SW480 (cell line): Measurements from ENCODE around the gene PSME3IP1.
A peak's percentile ranks its signal among the peaks of the same experiment; 100 is the strongest.
"Not testable (repeated sequence)": the region's sequence is repeated elsewhere in the genome, so short reads cannot be mapped to it uniquely, and the experiment has no call there.

Experiments used
- DNase-seq: peaks from one replicate; pipeline ENCODE4 v3.0.0-alpha.2; 2016; ENCODE audit warnings: low spot score

PSME3IP1 gene, protein sequence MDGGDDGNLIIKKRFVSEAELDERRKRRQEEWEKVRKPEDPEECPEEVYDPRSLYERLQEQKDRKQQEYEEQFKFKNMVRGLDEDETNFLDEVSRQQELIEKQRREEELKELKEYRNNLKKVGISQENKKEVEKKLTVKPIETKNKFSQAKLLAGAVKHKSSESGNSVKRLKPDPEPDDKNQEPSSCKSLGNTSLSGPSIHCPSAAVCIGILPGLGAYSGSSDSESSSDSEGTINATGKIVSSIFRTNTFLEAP

DNA sequence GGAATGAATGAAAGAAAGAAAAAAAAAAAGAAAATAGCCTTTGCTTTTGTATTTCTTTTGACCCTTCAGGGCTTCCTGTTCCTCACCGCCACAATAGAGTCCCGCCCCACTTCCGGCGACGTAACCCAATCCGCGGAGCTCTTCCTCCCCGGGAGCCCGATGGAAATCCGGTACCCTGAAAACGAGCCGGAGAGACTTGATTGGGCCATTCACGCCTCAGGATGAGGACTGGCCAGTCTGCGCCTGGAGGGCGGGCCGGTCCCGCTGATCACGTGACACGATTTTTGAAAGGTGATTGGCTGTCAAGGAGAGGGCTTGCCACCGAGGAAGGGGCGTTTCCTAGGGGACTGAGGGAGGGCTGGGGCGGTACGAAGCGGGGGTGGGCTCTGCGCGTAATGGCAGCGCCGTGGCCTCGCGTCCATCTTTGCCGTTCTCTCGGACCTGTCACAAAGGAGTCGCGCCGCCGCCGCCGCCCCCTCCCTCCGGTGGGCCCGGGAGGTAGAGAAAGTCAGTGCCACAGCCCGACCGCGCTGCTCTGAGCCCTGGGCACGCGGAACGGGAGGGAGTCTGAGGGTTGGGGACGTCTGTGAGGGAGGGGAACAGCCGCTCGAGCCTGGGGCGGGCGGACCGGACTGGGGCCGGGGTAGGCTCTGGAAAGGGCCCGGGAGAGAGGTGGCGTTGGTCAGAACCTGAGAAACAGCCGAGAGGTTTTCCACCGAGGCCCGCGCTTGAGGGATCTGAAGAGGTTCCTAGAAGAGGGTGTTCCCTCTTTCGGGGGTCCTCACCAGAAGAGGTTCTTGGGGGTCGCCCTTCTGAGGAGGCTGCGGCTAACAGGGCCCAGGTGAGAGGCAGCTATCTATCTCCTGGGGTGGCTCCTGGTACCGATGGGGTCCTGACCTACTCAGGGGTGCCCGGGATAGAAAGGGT is at the start of gene PSME3IP1, which contains the start of gene RSPRY1:
PSME3IP1 (minus strand) TSS at position 95 of the 927 bp plus-strand sequence. CDS start 12,185 bp downstream, outside the sequence.
RSPRY1 (plus strand) TSS at position 385 of the 927 bp plus-strand sequence. CDS start 18,330 bp downstream, outside the sequence.
- peak; percentile 98 for DNase-seq

DNA sequence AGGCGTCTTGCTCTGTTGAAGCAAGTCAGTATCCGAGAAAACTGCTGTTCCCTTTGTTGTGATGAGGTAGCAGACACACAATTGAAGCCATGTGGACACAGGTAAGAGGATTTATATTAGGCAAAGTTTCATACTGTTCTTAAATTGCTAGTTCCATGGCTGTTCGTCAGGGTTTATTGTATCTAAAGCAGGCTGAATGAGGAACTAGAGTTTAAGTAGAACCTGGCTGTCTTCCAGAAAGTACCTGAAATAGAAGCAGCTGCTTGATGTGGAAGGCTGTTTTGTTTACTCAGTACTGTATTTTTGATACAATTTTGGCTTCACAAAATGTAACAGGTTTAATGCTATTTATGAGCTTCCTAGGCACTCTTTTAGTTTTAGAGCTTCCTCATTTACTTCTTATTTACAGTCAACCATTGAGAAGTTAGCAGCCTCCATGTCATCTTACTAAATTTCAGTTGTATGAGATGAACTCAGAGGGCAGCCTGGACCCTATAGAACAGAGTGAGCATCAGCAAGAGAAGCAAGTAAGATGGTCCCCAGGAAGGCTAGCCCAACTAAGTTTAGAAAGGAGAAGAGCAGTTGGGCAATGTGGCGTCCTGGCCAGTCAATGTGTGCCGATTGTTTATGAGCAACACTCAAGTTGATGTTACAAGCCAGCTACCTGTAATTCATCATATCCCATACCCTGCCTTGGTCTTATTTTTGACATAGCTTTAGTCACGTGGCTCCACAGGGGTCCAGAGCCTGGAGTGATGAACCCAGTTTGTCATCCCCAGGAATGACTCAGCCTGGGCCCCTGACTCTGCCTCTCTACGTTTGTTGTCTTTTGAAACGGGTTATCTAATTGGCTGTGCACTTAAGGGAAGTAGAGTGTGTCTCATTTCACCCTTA is 49.5 kb upstream of the PSME3IP1 start:
- no peak for DNase-seq

DNA sequence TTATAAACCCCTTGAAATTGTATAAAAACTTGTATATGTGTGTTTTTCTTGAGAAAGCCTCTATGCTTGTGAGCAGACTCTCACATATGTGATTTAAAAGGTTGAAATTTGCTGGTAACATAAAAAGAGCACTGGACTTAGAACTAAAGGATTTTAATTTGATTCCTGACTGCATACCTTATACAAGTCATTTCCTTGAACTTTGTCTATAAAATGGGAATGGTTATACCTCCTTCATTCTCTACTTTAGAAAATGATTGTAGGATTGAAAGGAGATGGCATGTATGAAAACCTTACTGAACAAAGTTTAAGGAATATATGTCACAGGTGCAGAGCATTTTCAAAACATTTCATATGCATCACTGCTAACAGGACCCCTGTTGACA is 48.9 kb upstream of the PSME3IP1 start:
- no peak for DNase-seq

DNA sequence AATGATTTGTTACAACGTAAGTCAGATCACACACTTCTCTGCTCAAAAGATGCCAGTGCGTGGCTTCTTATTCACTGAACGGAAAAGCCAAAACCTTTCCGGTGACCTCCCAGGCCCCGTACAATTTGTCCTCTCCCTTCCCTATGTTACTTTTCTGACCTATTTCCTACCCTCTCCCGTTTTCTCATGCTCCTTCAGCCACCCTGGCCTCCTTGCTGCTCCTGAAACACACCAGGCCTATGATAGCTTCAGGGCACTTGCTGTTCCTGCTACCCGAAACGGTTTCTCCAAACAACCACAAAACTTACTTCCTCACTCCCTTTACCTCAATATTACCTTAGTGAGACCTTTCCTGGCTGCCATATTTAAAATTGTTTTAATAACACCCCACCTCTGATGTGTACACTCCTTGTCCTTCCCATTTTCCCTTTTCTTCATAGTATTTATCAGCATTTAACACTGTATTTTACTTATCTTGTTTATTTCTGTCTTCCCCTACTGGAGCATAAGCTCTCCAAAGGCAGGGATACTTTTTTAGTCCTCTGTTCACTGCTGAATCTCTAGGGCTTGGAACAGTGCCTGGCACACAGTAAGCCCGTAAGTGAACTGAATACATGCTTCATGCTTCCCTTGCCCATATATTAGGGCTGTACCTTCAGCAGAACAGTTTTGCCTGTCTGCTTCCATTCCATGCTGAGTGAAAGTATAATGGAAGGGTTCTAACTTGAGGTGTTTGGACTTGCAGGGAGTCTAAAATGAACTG is 48.3 kb upstream of the PSME3IP1 start:
- DNase-seq = no peak

DNA sequence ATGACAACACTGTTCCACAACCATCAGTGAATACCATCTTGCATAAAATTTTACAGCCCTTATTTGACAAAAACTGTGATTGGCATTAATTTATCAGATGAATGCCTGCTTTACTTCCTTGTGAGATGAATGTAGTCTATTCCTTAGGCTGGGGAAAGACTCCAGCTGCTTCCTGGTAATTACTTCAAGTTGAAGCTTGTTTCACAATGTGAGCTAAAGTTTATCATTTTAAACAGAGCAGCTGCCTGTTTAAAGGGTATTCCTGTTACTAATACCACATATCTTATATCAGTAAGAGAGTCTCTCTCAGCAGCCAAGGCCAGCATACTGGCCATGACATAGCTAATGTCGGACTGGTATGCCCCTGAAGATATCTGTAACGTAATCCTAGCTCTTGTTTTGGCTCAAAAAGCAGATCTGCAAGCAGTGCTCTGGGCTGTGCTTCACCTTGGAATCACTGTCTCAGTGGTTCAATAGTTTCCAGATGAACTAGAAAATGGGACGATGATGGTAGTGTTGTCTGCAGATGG is 46.0 kb upstream of the PSME3IP1 start:
- DNase-seq = no peak

DNA sequence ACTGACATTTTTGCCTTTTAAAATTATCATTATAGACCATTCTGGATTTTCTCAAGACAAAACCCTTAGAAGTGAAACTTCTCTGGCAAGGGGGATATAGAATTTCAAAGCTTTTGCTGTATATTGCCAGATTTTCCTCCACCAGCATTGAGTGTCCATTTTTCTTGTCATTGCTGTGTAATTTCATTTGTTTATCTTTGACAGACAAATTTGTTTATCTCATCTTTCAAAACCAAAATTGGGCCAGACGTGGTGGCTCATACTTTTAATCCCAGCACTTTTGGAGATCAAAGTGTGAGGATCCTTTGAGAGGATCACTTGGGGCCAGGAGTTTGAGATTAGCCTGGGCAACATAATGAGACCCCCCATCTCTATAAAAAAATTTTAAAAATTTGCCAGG is 43.2 kb upstream of the PSME3IP1 start:
- no peak for DNase-seq

DNA sequence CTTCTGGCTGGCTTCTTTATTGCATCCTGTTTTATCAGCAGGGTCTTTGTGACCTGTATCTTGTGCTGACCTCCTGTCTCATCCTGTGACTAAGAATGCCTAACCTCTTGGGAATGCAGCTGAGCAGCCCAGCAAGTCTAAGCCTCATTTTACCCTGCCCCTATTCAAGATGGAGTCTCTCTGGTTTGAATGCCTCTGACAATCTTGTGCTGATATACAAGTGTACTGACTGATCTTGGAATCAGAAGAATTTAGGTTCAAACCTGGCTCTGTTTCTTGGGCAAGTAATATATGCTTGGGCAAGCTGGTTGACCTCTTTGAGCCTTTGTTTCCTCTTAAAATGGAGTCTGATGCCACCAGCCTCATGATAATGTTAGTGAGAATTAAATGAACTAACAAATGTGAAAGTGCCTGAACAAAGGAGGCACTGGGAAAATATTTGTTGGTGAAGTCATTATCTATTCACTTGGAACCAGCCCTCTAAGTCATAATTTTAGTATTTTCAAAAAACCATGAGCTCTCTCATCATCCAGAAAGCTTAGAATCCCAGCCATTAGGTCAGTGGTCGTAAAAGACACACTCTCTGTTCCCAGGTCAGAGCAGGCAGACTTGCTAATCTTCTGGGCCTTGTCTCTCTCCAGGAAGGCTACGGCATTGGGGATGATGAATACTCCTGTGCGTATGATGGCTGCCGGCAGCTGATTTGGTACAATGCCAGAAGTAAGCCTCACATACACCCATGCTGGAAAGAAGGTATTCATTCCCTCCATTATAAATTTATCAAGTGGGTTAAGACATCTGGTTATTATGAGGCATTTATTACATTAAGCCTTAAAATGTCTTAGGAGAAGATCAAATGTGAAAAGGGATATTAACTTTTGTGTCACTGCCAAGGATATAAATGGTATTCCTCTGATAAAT is 41.1 kb upstream of the PSME3IP1 start:
- no peak for DNase-seq

DNA sequence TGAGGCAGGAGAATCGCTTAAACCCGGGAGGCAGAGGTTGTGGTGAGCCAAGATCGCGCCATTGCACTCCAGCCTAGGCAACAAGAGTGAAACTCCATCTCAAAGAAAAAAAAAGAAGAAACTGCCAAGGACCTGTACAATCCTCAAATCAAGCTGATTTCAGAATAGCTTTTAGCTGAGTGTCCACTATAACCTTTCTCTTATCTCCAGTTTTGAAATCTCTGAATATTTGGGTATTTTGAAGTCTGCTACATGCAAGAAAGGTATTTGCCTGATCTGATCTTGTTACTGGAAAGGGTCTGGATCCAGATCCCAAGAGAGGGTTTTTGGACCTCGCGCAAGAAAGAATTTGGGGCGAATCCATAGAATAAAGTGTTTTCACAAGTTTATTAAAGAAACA is 40.1 kb upstream of the PSME3IP1 start:
- DNase-seq = no peak

DNA sequence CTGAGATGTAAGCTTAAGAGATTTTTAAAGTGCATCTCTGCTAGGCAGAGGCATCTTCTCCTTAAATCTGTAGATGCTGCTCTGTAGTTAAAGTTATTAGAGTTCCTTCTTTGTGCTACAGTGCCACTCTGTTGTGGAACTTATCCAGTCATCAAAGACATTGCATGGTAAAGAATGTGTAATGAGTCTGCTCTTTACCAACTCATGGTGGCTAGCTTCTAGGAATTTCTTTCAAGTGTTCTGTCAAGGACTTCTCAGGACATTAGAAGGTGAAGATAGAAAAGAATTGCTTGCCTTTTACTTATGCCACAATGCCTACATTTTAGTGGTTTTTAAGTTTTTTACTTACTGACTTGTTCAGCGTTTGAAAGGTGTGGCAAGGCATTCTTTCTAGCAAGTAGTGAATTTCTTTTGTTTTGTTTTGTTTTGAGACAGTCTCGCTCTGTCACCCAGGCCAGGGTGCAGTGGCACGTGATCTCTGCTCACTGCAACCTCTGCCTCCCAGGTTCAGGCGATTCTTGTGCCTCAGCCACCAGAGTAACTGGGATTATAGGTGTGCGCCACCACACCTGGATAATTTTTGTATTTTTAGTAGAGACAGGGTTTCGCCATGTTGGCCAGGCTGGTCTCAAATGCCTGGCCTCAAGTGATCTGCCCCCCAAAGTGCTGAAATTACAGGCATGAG is 39.0 kb upstream of the PSME3IP1 start:
- DNase-seq = no peak

DNA sequence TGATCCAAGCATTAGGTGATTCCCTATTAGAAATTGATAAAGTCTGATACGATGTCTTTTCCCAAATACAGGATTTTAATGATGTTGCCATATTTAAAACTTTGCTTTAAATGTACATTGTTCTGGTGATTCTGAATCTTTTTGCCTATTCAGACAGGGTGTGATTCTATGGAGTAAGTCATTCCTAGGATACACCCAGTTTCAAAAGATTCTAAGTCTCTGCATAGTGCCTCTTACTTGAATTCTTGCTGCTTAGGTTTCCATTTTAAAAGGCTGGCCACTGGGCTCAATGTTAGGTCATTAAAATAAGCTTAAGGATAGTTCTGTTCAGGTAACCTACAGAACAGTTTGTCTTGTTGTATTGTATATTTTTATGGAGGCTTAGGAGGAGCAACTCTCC is 37.2 kb upstream of the PSME3IP1 start:
- DNase-seq = no peak

DNA sequence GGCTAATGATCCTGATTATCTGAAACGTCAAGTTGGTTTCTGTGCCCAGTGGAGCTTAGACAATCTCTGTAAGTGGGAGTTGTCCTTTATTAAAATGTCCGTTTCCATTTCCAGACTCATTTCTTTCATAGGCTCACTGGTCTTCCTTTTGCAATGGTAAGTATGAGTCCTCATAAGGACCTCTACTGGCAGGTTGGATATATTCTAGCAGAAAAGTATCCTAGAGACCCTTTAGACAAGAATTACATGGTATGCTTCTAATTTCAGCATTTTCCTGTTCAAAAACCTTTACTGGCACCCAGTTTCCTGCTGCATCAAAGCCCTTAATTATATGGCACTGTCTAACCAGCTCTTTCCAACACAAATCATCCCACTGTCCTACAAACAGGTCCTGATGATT is 31.1 kb upstream of the PSME3IP1 start:
- DNase-seq = no peak

DNA sequence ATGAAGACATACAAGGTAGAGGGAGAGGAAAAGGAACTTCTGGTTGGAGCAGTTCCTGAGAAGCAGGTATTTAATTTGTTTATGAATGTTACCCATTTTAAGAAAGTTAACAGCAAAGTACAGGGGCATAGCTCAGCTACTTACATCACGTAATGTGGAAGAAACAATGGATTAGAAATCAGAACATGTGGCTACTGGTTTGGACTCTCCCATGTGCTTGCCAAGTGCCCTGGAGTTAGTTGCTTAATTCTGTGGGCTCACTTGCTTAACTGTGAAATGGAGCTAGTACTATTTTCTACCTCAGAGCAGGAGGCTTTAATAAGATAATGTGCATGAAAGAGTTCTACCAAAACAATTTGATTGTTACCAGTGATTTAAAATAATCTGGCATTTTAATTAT is 27.6 kb upstream of the PSME3IP1 start:
- no peak for DNase-seq

DNA sequence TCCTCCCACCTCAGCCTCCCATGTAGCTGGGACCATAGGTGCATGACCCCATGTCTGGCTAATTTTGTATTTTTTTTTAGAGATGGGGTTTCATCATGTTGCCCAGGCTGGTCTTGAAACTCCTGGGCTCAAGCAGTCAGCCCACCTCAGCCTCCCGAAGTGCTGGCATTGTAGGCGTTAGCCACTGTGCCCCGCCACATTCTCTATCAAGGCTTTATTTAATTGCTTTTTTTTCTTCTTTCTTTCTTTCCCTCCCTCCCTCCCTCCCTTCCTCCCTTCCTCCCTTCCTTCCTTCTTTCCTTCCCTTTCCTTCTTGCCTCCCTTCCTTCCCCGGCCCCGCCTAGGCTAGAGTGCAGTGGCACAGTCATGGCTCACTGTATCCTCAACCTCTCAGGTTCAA is 23.9 kb upstream of the PSME3IP1 start:
- no peak for DNase-seq

DNA sequence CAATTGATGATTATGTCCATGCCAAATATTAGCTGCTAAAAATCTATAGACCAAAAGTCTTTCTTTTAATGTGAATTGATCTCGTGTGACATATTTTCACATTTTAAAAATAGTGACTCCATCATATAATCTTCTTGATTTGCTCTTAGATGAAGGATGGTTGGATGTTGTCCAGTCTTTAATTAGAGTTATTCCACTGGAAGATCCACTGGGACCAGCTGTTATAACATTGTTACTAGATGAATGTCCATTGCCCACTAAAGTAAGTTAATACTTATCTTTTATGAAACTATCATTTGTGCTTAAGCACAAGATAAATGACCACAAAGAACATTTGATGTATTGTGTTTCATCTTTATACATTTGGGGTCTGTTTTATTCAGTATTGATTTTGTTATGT is 23.1 kb upstream of the PSME3IP1 start:
- no peak for DNase-seq

DNA sequence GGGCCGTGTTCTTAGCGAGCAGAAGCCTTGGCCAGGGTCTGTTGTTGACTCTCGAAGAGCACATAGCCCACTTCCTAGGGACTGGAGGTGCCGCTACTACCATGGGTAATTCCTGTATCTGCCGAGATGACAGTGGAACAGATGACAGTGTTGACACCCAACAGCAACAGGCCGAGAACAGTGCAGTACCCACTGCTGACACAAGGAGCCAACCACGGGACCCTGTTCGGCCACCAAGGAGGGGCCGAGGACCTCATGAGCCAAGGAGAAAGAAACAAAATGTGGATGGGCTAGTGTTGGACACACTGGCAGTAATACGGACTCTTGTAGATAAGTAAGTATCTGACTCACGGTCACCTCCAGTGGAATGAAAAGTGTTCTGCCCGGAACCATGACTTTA is 18.8 kb upstream of the PSME3IP1 start:
- no peak for DNase-seq

DNA sequence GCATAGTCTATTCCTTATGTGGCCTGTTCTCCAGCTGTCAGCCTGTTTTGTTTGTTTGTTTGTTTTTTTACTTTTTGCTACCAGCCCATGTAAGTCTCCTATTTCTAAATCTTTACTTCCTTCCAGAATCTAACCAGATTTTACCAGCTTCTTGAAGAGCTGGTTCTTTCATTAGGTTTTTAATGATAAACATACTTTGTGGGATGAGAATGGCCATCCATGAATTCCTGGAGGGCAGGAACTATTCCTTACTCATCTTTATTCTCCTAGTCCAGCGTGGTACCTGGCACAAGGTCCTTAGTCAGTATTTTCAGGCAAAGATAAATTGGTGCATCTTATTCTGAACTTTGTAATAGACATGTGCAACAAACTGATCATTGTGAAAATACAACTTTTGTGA is 17.6 kb upstream of the PSME3IP1 start:
- DNase-seq = no peak

DNA sequence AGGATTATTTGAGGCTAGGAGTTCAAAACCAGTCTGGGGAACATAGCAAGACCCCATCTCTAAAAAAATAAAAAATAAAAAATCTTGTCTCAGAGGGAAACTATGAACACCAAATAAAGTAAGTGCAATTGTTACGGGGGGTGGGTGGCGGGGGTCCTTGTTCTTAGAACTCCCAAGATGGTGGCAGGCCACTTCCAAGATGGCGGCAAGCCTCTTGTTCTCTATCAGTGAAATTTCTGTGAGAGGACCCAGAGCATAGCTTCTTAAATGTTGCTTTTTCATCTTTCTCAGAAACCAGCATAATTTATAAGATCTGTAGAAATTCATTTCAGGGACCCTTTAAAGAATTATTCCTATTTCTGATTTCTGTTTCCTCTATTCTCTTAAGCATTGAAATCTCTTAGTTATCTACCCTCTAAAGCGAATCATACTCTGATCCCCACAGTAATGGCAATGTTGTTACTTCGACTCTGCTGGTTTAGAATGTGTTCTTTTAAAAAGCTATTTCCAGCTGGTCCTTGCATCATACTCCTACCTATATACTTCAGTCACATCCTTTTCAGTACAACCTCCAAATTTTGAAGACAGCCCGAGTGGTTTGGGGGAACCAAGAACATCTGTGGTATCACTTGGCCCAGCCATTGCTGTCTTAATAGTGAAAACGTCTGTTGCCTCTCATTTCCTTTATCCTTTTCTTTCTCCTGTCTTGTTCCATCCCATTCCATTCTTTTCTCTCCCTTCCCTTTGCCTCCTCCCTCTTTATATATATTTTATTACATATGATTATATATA is 16.5 kb upstream of the PSME3IP1 start:
- no peak for DNase-seq

DNA sequence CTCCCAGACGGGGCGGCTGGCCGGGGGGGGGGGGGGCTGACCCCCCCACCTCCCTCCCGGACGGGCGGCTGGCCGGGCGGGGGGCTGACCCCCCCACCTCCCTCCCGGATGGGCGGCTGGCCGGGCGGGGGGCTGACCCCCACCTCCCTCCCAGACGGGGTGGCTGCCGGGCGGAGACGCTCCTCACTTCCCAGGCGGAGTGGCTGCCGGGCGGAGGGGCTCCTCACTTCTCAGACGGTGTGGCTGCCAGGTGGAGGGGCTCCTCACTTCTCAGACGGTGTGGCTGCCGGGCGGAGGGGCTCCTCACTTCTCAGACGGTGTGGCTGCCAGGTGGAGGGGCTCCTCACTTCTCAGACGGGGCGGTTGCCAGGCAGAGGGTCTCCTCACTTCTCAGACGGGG is 15.1 kb upstream of the PSME3IP1 start:
- not testable (repeated sequence) for DNase-seq

DNA sequence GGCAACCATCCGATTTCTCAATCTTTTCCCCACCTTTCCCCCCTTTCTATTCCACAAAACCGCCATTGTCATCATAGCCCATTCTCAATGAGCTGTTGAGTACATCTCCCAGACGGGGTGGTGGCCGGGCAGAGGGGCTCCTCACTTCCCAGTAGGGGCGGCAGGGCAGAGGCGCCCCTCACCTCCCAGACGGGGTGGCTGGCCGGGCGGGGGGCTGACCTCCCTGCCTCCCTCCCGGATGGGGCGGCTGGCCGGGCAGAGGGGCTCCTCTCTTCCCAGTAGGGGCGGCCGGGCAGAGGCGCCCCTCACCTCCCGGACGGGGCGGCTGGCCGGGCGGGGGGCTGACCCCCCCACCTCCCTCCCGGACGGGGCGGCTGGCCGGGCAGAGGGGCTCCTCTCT is 14.5 kb upstream of the PSME3IP1 start:
- not testable (repeated sequence) for DNase-seq
